Left lung (tissue), 14 donors: Measurements from ENCODE around the gene FOXRED1. TPM values are rescaled to one million over a fixed set of nuclear protein-coding genes. Genes with fewer than 3 reads are reported as not detected.

Source experiments
- ATAC-seq: fragments of 200-7000 bp; cut with Tn5 transposase; one replicate; pipeline ENCODE4 v1.9.1; 2020; ENCODE audit warnings: moderate library complexity
- DNase-seq, 4 donors: peaks; one replicate each; pipeline ENCODE4 v3.0.0-alpha.2; 2013 to 2020
- H3K27ac ChIP-seq, 2 donors: fragments of 200-600 bp; sonication (generic) in 1 of 2; one replicate each; pipeline versions ENCODE4 v1.5.0 to v1.8.0; 2020 to 2021
- H3K27me3 ChIP-seq, 2 donors: fragments of 200-600 bp; sonication (generic) in 1 of 2; one replicate each; pipeline versions ENCODE4 v1.5.0 to v1.8.0; 2020 to 2021
- H3K36me3 ChIP-seq, 2 donors: fragments of 200-600 bp; sonication (generic) in 1 of 2; one replicate each; pipeline versions ENCODE4 v1.5.0 to v1.8.0; 2020 to 2021
- H3K4me1 ChIP-seq, 2 donors: fragments of 200-600 bp; one replicate each; pipeline ENCODE4 v1.8.0; 2021
- H3K4me3 ChIP-seq, 2 donors: fragments of 200-600 bp; sonication (generic) in 1 of 2; one replicate each; pipeline versions ENCODE4 v1.5.0 to v1.8.0; 2020 to 2021; ENCODE audit warnings: mild to moderate bottlenecking in 1 of 2
- H3K9me3 ChIP-seq, 2 donors: fragments of 200-600 bp; sonication (generic) in 1 of 2; one replicate each; pipeline versions ENCODE4 v1.5.0 to v1.8.0; 2020 to 2021
- CTCF ChIP-seq, 2 donors: fragments of 200-600 bp; sonication (generic) in 1 of 2; IDR thresholded peaks; one replicate each; pipeline versions ENCODE4 v1.5.0 to v1.8.0; 2021; ENCODE audit warnings: antibody characterized with exemption in 2 of 2
- intact Hi-C, 2 donors: fragments of 100-400 bp; cut with DNase I; formaldehyde crosslinking; loops; one replicate each; pipeline versions ENCODE4 v1.11.2 to v1.14.2; 2022
- long read RNA-seq, 12 donors: library from polyadenylated mRNA in 2 of 12; unstranded in 2 of 12; transcript quantifications; one replicate each; pipeline ENCODE4 v2.0.0 and lab custom pipeline, GENCODE V29; 2019 to 2026
- polyA plus RNA-seq, 6 donors: library from polyadenylated mRNA; unstranded; fragments of 120-200 nt; gene quantifications; one replicate each; pipeline ENCODE4 v1.2.1, GENCODE V29; 2013; ENCODE audit not compliant: insufficient read length in 6 of 6
- total RNA-seq, 2 donors: library from RNA; stranded (reverse); fragmentation: NEBNext Ultra II Directional; extraction: Animal tissue kit (Norgen Biotek cat#: 25700); gene quantifications; one replicate each; pipeline ENCODE4 v1.2.1, GENCODE V29; 2021
- donor health status: DM: no; HTN: yes; CAD: no.
- donor health status: DM: no; HTN: no; CAD: no.

FOXRED1 gene
- 10 to 100 TPM; 19.6 to 24.2 TPM for total RNA-seq
- 10 to 100 TPM; 39.5 to 59.7 (median 46.5) TPM for polyA plus RNA-seq
- long read RNA-seq, donor 1, transcript FOXRED1-201 (11 exons, 1,970 nt) = major isoform, 6 of 7 reads
- long read RNA-seq, donor 1, partial matches to known transcripts = 0 of 7 reads
- long read RNA-seq, donor 1, other reads (novel, unspliced or antisense) = 0 of 7 reads
- long read RNA-seq, donor 2, transcript FOXRED1-201 (11 exons, 1,970 nt) = major isoform, 6 of 14 reads
- long read RNA-seq, donor 2, partial matches to known transcripts = 6 of 14 reads
- long read RNA-seq, donor 2, other reads (novel, unspliced or antisense) = 0 of 14 reads
- long read RNA-seq, donor 3, transcript FOXRED1-201 (11 exons, 1,970 nt) = major isoform, 6 of 7 reads
- long read RNA-seq, donor 3, partial matches to known transcripts = 0 of 7 reads
- long read RNA-seq, donor 3, other reads (novel, unspliced or antisense) = 0 of 7 reads
- long read RNA-seq, donor 4, transcript FOXRED1-201 (11 exons, 1,970 nt) = major isoform, 8 of 14 reads
- long read RNA-seq, donor 4, partial matches to known transcripts = 0 of 14 reads
- long read RNA-seq, donor 4, other reads (novel, unspliced or antisense) = 6 of 14 reads
- long read RNA-seq, donor 5, partial matches to known transcripts = 0 of 2 reads
- long read RNA-seq, donor 5, other reads (novel, unspliced or antisense) = 0 of 2 reads
- long read RNA-seq, donor 6, transcript FOXRED1-201 (11 exons, 1,970 nt) = major isoform, 5 of 5 reads
- long read RNA-seq, donor 6, partial matches to known transcripts = 0 of 5 reads
- long read RNA-seq, donor 6, other reads (novel, unspliced or antisense) = 0 of 5 reads
- long read RNA-seq, donor 7, partial matches to known transcripts = 0 of 4 reads
- long read RNA-seq, donor 7, other reads (novel, unspliced or antisense) = 0 of 4 reads
- long read RNA-seq, donor 8, partial matches to known transcripts = 0 of 6 reads
- long read RNA-seq, donor 8, other reads (novel, unspliced or antisense) = 0 of 6 reads
- long read RNA-seq, donor 9 = 0 reads
- long read RNA-seq, donor 10, transcript FOXRED1-201 (11 exons, 1,970 nt) = major isoform, 13 of 22 reads
- long read RNA-seq, donor 10, partial matches to known transcripts = 0 of 22 reads
- long read RNA-seq, donor 10, other reads (novel, unspliced or antisense) = 8 of 22 reads
- long read RNA-seq, donor 11, transcript FOXRED1-201 (11 exons, 1,970 nt) = major isoform, 5 of 8 reads
- long read RNA-seq, donor 11, partial matches to known transcripts = 0 of 8 reads
- long read RNA-seq, donor 11, other reads (novel, unspliced or antisense) = 0 of 8 reads
- long read RNA-seq, donor 12, partial matches to known transcripts = 0 of 3 reads
- long read RNA-seq, donor 12, other reads (novel, unspliced or antisense) = 0 of 3 reads

GRCh38 chr11:126268708-126269579 lies at the start of gene FOXRED1, which contains the start of gene SRPRA:
Gene FOXRED1, plus strand, starts transcription at chr11:126269154. Its CDS starts 53 bp downstream, at chr11:126269207.
Gene SRPRA, minus strand, starts transcription at chr11:126268895. Its CDS starts 91 bp downstream, at chr11:126268804.
- peak in 1 of 2 donors; percentile 8 for TF ChIP-seq CTCF (IDR thresholded peaks at IDR 0.05)
- intact Hi-C loops = no loop called here
- ATAC-seq = peak; percentile 99
- Histone ChIP-seq H3K27ac (peak within 1 kb of the TSS; percentile 87 to 93), H3K36me3 (peaks cover 3 to 47% of the 10 kb centered on the region in 2 donors), H3K9me3 (no peaks in the 10 kb centered on the region), H3K4me3 (peak within 1 kb of the TSS; percentile 81 to 83), H3K4me1 (peaks cover 3 to 27% of the 10 kb centered on the region in 2 donors), H3K27me3 (no peaks in the 10 kb centered on the region)
- DNase-seq = peak; percentile 98 to 100 (median 99)

GRCh38 chr11:126219547-126219946 lies 49.4 kb upstream of the FOXRED1 start:
- H3K4me1 ChIP-seq = peaks cover 0 to 37% of the 10 kb centered on the region in 2 donors
- DNase-seq = no peak
- no peak overlapping the region for H3K4me3 ChIP-seq
- H3K36me3 ChIP-seq = no peaks in the 10 kb centered on the region
- H3K27ac ChIP-seq = no peak overlapping the region
- no peaks in the 10 kb centered on the region for H3K9me3 ChIP-seq
- no peak for ATAC-seq
- TF ChIP-seq CTCF (IDR thresholded peaks at IDR 0.05) = no peak
- no peaks in the 10 kb centered on the region for H3K27me3 ChIP-seq
- intact Hi-C loops = no loop called here

- DNase-seq = no peak
- Histone ChIP-seq H3K27me3 (no peaks in the 10 kb centered on the region), H3K4me3 (no peak overlapping the region), H3K27ac (peak overlapping the region in 1 of 2 donors; percentile 72), H3K9me3 (no peaks in the 10 kb centered on the region), H3K4me1 (peaks cover 0 to 5% of the 10 kb centered on the region in 2 donors), H3K36me3 (peaks cover 0 to 9% of the 10 kb centered on the region in 2 donors)
- TF ChIP-seq CTCF (IDR thresholded peaks at IDR 0.05) = no peak
- intact Hi-C loops = no loop called here
- no peak for ATAC-seq
Measured at GRCh38 chr11:126224647-126225294, 44.2 kb upstream of the FOXRED1 start.

- H3K27ac ChIP-seq = peak overlapping the region in 1 of 2 donors; percentile 72
- TF ChIP-seq CTCF (IDR thresholded peaks at IDR 0.05) = no peak
- no peaks in the 10 kb centered on the region for H3K27me3 ChIP-seq
- ATAC-seq = no peak
- DNase-seq = no peak
- no peaks in the 10 kb centered on the region for H3K9me3 ChIP-seq
- H3K36me3 ChIP-seq = peaks cover 0 to 12% of the 10 kb centered on the region in 2 donors
- no peak overlapping the region for H3K4me3 ChIP-seq
- no peaks in the 10 kb centered on the region for H3K4me1 ChIP-seq
- intact Hi-C loops = no loop called here
Measured at GRCh38 chr11:126225295-126225665, 43.7 kb upstream of the FOXRED1 start.
